Measurements from ENCODE around the gene DPM2. TPM values are rescaled to one million over a fixed set of nuclear protein-coding genes. Genes with fewer than 3 reads are reported as not detected.

Gene DPM2
- total RNA-seq, 1 donor from 2014 or later = 11.2 TPM

DNA sequence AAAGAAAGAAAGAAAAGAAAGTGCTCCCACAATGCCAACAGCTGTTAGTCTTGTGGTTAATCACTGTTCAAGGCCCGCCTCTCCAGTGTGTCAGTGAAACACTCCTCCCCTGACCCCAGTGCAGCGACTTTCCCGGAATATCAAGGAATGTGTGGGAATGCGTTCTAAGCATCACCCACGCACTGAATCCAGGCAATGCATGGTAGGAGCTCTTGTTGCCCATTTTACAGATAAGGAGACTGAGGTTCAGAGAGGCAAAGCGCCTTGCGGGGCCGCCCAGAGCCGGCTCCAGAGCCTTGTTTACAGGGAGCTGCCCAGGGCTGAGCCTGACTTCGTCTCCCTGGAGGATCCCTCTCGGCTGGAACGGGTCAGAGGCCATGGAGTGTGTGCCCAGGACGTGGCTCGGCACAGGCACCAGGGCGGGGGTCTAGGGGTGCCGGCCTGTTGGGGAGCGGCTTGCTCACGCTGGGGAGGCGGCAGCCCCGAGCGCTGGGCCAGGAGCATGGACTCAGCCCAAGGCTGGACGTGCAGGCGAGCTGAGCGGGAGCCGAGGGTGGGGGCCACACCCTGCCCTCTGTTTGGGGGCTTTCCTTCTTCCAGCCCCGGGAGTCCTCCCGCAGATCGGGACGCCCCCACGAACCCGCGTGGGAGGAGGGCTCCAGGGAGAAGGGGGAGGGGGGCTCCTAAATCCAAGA lies 39.1 kb downstream of the DPM2 start:
- DNase-seq = peak; percentile 71

DNA sequence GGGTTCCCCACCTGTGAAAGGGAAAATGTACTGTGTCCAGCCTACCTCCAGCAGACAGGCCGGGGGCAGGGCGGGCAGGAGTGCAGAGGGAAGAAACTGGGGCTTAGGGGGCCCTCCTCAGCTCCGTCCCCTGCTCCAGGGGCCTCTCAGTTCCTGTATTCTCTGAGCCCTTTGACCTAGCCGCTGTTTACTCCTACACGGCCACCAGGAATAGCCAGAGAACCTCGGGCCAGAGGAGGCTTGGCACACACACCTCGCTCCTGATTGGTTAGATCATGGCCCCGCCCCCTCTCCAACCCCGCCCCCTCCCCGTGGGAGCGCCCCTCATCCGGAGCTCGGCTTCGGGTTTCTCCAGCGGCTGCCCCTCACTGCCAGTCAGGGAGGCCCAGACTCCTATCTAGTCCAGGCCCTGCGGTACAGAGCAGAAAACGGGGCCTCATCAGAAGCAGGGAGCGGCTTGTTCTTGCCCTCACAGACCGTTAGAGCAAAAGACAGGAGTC lies 40.4 kb downstream of the DPM2 start:
- DNase-seq = peak; percentile 23

DNA sequence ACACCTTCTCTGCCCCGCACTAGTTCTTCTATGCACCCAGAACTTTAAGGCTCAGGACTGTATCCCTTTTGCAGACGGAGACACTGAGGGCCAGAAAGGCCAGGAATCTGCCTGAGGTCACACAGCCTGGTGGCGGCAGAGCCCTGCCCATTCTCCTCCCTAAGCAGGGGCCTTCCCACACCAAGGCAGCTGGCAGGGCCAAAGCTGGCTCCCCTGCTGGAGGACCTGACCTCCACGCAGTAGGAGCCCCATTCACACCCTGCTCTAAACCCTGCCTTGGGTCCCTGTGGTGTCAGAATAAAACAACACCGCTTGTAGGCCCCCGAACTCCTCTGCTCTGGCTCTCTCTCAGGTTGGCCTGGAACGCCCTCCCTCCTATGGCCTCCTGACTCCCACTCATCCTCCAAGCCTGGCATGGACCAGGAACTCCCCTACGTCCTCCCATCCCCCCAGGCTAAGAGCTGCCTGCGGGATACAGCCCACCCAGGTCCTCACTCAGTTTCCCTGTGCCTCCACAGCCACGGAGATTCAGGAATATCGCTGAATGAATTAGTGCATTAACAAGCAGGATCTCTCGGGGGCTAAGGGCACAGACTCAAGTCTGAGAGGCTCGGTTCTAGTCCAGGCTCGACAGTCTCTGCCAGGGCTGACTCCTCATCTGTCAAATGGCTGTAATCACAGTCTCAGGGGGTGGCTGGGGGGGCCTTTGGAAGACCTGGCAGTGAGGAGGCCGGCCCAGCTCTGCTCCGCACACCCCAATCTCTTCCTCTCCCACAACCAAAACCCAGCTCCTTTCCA lies 41.1 kb downstream of the DPM2 start:
- DNase-seq = no peak

DNA sequence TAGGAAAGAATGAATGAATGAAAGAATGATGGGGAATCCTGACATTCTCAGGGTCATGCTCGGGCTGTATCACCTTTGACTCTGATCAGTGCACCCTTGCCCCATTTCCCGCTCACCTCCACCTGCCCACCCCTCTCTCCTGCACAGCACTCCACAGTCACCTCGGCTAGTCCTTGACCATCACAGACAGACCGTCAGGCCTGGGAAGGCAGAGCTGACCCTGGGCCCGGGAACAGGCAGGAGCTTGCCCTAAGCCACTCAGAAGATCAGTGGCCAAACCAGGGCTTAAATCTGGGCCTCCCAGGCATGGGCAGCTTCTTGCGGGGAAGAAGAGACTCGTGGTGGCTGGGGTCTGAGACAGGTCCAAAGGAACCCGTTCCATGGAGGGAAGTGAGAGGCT lies 41.8 kb downstream of the DPM2 start:
- no peak for DNase-seq

DNA sequence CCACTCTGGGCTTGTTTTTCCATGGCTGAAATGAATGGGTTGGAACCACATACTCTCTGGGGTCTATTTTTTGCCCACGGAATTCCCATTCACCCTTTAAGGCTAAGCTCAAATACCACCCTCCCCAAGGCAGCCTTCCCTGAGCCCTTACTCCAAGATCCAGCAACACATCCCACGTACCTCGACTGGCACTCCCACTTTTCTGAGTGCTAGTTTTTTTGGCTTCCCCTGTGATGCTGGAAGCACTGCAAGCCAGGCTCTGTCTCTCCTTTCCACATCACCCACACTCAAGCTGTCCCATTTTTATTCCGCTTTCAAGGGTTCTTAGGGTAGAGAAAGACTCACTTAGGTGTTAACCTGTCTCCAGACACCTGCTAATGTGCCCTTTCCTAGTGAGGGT lies 44.3 kb downstream of the DPM2 start:
- no peak for DNase-seq

DNA sequence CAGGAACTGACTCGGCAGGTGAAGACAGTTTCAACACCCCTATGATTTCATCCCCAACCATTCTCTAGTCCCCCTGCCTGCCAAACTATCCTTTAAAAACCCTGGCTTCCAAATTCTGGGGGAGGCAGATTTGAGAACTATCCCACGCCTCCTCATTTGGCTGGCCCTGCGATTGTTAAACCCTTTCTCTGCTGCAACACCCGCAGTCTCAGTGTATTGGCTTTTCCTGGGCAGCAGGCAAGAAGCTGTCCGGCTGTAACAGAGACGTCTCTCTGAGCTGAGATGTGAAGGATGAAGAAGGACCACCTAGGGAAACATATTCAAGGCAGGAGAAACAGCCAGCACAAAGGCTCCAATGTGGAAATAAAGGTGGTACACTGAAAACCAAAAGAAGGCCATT lies 44.8 kb downstream of the DPM2 start:
- no peak for DNase-seq

DNA sequence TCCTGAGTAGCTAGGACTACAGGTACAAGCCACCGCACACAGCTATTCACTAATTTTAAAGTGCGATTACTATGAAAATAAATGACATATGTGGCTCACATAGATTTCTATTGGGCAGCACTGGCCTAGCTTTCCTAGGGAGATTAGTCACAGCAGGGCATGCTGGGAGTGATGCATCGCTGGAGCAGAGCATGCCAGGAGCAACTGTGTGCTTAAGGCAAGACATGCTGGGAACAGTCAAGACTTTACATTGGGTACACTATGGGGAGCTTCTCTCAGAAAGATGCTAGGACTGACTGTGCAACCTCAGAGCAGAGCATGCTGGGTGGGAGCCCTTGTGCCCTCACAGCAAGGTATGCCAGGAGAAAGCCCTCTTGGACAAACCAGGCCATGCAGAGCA lies 47.6 kb downstream of the DPM2 start:
- no peak for DNase-seq

DNA sequence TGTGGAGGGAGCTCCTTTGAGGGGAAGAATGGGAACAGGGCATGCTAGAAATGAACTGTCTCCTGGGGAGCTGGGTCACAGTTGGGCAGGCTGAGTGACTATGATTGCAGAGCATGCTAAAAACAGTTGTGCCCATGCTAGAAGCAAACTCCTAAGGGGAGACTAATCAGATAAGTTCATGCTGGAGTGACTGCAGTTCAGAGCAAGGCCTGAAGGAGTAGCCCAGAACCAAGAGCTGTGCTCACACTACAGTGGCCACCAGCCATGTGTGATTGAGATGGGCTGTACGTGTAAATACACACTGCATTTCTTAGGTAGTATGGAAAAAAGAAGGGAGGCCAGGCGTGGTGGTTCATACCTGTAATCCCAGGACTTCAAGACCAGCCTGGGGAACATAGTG lies 49.9 kb downstream of the DPM2 start:
- no peak for DNase-seq

DNA sequence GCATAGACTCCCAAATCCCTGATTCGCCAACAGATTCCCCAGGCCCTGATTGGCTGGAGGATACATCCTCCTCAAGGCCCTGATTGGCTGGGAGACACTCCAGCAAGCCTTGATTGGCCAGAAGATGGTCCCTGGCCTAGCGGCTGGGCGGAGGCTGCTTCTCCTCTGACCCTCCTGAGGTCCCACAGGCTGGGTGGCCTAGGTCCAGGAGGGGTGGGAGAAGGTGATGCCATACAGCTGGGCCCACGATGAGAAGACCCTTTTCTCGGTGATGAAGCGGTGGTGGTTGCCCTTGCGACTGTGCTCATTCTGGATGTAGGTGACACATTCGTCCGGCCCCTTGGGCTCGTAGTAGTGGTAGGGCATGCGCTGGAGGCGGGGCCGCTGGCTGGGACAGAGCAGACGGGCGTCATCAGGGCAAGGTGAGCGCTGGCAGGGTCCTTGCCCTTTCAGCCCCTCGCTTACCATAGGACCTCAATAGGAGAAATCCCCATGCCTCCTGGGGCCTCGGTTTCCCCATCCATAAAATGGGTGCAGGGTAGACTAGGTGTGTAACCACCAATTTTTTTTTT lies 51.2 kb downstream of the DPM2 start:
- DNase-seq = no peak

DNA sequence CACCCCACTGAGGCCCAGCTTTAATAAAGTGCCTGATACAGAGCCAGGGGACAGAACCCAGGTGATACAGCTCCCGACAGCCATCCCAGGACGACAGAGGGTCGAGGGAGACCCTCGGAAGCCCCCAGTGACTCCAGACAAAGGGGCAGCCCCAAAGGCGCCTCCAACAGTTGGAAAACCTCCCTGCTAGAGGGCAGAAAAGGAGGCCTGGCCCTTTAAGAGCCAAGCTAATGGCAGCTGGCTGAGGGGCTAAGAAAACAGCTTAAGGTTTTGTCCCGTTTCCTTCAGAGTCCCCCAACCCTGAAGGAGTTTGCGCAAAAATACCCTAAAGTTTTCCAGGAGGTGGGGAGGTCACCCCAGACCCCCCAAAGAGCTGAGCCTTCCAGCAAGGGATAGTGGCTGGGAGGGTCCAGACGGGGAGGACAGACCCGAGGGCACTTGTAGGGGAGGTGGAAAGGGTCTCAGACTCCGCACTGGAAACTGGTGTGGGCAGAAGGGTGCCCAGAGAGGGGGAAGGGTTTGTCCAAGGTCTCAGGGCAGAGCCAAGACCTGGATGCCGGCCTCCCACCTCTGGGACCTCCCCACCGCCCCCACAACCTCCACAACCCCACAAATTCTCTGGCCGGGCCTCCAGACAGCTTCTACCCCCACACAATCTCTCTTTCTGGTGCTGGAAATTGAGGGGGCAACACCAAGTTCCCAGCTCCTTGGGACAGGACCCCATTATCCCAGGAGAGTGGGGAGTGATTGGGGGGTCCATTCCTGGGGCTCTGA lies 52.0 kb downstream of the DPM2 start:
- DNase-seq = no peak

Other genes with a start within 250 kb of the DPM2 start
- gene CFAP157, start 230.9 kb downstream of the DPM2 start, total RNA-seq = 0.10 TPM
- 11.8 TPM for gene PTRH1, start 222.2 kb downstream of the DPM2 start, total RNA-seq
- gene TTC16, start 221.8 kb downstream of the DPM2 start, total RNA-seq = not detected
- 4.4 TPM for gene TOR2A, start 202.6 kb downstream of the DPM2 start, total RNA-seq
- 5.7 TPM for gene SH2D3C, start 159.2 kb downstream of the DPM2 start, total RNA-seq
- 24.9 TPM for gene CDK9, start 151.8 kb downstream of the DPM2 start, total RNA-seq
- 21.7 TPM for gene FPGS, start 135.0 kb downstream of the DPM2 start, total RNA-seq
- 9.1 TPM for gene ENG, start 83.2 kb downstream of the DPM2 start, total RNA-seq
- gene AK1, start 60.2 kb downstream of the DPM2 start, total RNA-seq = 47.1 TPM
- 19.5 TPM for gene ST6GALNAC6, start 38.3 kb downstream of the DPM2 start, total RNA-seq
- 8.9 TPM for gene ST6GALNAC4, start 20.8 kb downstream of the DPM2 start, total RNA-seq
- 1.2 TPM for gene PIP5KL1, start 7.1 kb downstream of the DPM2 start, total RNA-seq
- 14.0 TPM for gene EEIG1, start 43.1 kb upstream of the DPM2 start, total RNA-seq
- 4.7 TPM for gene NAIF1, start 129.5 kb upstream of the DPM2 start, total RNA-seq
- gene SLC25A25, start 130.4 kb upstream of the DPM2 start, total RNA-seq = 27.9 TPM
- 25.8 TPM for gene PTGES2, start 189.9 kb upstream of the DPM2 start, total RNA-seq
- gene LCN2, start 211.6 kb upstream of the DPM2 start, total RNA-seq = 14.6 TPM
- 18.4 TPM for gene BBLN, start 222.4 kb upstream of the DPM2 start, total RNA-seq